ENCODE measurements around the gene FAM187B.
"Not testable (repeated sequence)": the region's sequence is repeated elsewhere in the genome, so short reads cannot be mapped to it uniquely, and the experiment has no call there.

Gene FAM187B

GRCh38 chr19:35236638-35237400 is 8.3 kb upstream of the FAM187B start:
- no peak for DNase-seq (ENCODE audit: low read depth, low spot score)

GRCh38 chr19:35232912-35233311 is 4.4 kb upstream of the FAM187B start:
- no peak for DNase-seq (ENCODE audit: low read depth, low spot score)

GRCh38 chr19:35231956-35232645 is 3.6 kb upstream of the FAM187B start:
- DNase-seq (ENCODE audit: low read depth, low spot score) = no peak

- DNase-seq (ENCODE audit: low read depth, low spot score) = no peak
These were observed 1.1 kb upstream of the FAM187B start for GRCh38 chr19:35229601-35230000.

GRCh38 chr19:35226748-35227147 is 1.8 kb downstream of the FAM187B start:
- no peak for DNase-seq (ENCODE audit: low read depth, low spot score)

GRCh38 chr19:35225951-35226350 is 2.6 kb downstream of the FAM187B start:
- DNase-seq (ENCODE audit: low read depth, low spot score) = no peak

- no peak for DNase-seq (ENCODE audit: low read depth, low spot score)
These were observed 3.6 kb downstream of the FAM187B start for GRCh38 chr19:35224681-35225571.

- no peak for DNase-seq (ENCODE audit: low read depth, low spot score)
These were observed 4.6 kb downstream of the FAM187B start for GRCh38 chr19:35223862-35224505.

GRCh38 chr19:35223084-35223790 is 5.3 kb downstream of the FAM187B start:
- no peak for DNase-seq (ENCODE audit: low read depth, low spot score)

GRCh38 chr19:35222373-35223015 is 6.0 kb downstream of the FAM187B start:
- DNase-seq (ENCODE audit: low read depth, low spot score) = no peak

- DNase-seq (ENCODE audit: low read depth, low spot score) = not testable (repeated sequence)
These were observed 7.5 kb downstream of the FAM187B start for GRCh38 chr19:35220973-35221590.

- no peak for DNase-seq (ENCODE audit: low read depth, low spot score)
These were observed 8.1 kb downstream of the FAM187B start for GRCh38 chr19:35220315-35220921.

GRCh38 chr19:35219008-35219407 is 9.5 kb downstream of the FAM187B start:
- no peak for DNase-seq (ENCODE audit: low read depth, low spot score)

- no peak for DNase-seq (ENCODE audit: low read depth, low spot score)
These were observed 10.9 kb downstream of the FAM187B start for GRCh38 chr19:35217649-35217990.

GRCh38 chr19:35216833-35217648 is 11.5 kb downstream of the FAM187B start:
- no peak for DNase-seq (ENCODE audit: low read depth, low spot score)

GRCh38 chr19:35216016-35216832 is 12.3 kb downstream of the FAM187B start:
- DNase-seq (ENCODE audit: low read depth, low spot score) = no peak

GRCh38 chr19:35214766-35215422 is 13.6 kb downstream of the FAM187B start:
- DNase-seq (ENCODE audit: low read depth, low spot score) = no peak

All from activated naive CD8-positive, alpha-beta T cell treated with anti-CD3 and anti-CD28 coated beads, Interleukin-2, amount 50 U/mL, for 16 hours (primary cell).